PC-3 (cell line): ENCODE data around the gene NRDE2. TPM values are rescaled to one million over a fixed set of nuclear protein-coding genes. Genes with fewer than 3 reads are reported as not detected.

Experiments used
- ATAC-seq: fragments of 200-7000 bp; cut with Tn5 transposase; 2 replicates; pipeline ENCODE4 v1.9.1; 2020; ENCODE audit warnings: mild to moderate bottlenecking, moderate library complexity
- BruUV-seq: library from RNA; stranded (reverse); fragments of 400-500 nt; replicated peaks from 2 replicates; lab custom pipeline; 2021; lab: Mats Ljungman, UMichigan
- CTCF ChIA-PET: fragments of 300-600 bp; sonication (Branson Sonifier 250); formaldehyde crosslinking; loops from one replicate; lab custom pipeline; 2022; ENCODE audit warnings: antibody characterized with exemption; lab: Charles Lee
- POLR2A ChIA-PET: fragments of 300-600 bp; sonication (Branson Sonifier 250); formaldehyde crosslinking; loops from one replicate; lab custom pipeline; 2022; ENCODE audit warnings: antibody characterized with exemption; ENCODE audit not compliant: unreplicated experiment; lab: Charles Lee
- DNase-seq: peaks from one replicate; pipeline ENCODE4 v3.0.0-alpha.2; 2015
- H2AFZ ChIP-seq: fragments of 300-600 bp; sonication (generic); 2 replicates; pipeline ENCODE4 v1.6.0; 2016; ENCODE audit warnings: antibody characterized with exemption, low read length
- H3F3A ChIP-seq: fragments of 300-600 bp; sonication (generic); one replicate; pipeline ENCODE4 v1.6.0; 2017; ENCODE audit warnings: antibody characterized with exemption, low read length, control low read depth, mild to moderate bottlenecking; ENCODE audit not compliant: unreplicated experiment
- H3K27ac ChIP-seq: fragments of 300-600 bp; sonication (generic); 2 replicates; pipeline ENCODE4 v1.5.1; 2016; ENCODE audit warnings: mild to moderate bottlenecking, low read length
- H3K27me3 ChIP-seq: fragments of 300-600 bp; sonication (generic); 2 replicates; pipeline ENCODE4 v1.6.1; 2016; ENCODE audit warnings: low read length, mixed read lengths
- H3K36me3 ChIP-seq: fragments of 300-600 bp; sonication (generic); 2 replicates; pipeline ENCODE4 v1.6.1; 2016; ENCODE audit warnings: low read depth, mixed run types, low read length, mixed read lengths
- H3K4me1 ChIP-seq: fragments of 300-600 bp; sonication (generic); 2 replicates; pipeline ENCODE4 v1.5.1; 2016; ENCODE audit warnings: low read length; ENCODE audit not compliant: insufficient read depth
- H3K4me2 ChIP-seq: fragments of 300-600 bp; sonication (generic); 2 replicates; pipeline ENCODE4 v1.6.0; 2016; ENCODE audit warnings: low read length
- H3K4me3 ChIP-seq: fragments of 300-600 bp; sonication (generic); 2 replicates; pipeline ENCODE4 v1.5.1; 2016; ENCODE audit warnings: mild to moderate bottlenecking, low read length, mixed read lengths
- H3K79me2 ChIP-seq: fragments of 300-600 bp; sonication (generic); 2 replicates; pipeline ENCODE4 v1.6.1; 2017; ENCODE audit warnings: low read length, mixed read lengths
- H3K9ac ChIP-seq: fragments of 300-600 bp; sonication (generic); 2 replicates; pipeline ENCODE4 v1.6.0; 2016; ENCODE audit warnings: mild to moderate bottlenecking, low read length
- H3K9me2 ChIP-seq: fragments of 300-600 bp; sonication (generic); replicated peaks from 2 replicates; pipeline ENCODE4 v1.6.1; 2016; ENCODE audit warnings: mixed run types, low read length, mixed read lengths
- H3K9me3 ChIP-seq: fragments of 300-600 bp; sonication (generic); 2 replicates; pipeline ENCODE4 v1.6.1; 2016; ENCODE audit warnings: low read length, mixed read lengths
- H4K20me1 ChIP-seq: fragments of 300-600 bp; sonication (generic); 2 replicates; pipeline ENCODE4 v1.6.1; 2016; ENCODE audit warnings: low read length, mixed read lengths
- CTCF ChIP-seq: fragments of 300-600 bp; sonication (generic); conservative IDR thresholded peaks from 2 replicates; pipeline ENCODE4 v1.5.1; 2017; ENCODE audit warnings: antibody characterized with exemption, low read depth, mild to moderate bottlenecking, low read length
- EZH2 ChIP-seq: fragments of 300-600 bp; sonication (generic); IDR thresholded peaks from one replicate; pipeline ENCODE4 v1.6.1; 2017; ENCODE audit warnings: antibody characterized with exemption, mild to moderate bottlenecking, low read length; ENCODE audit not compliant: unreplicated experiment
- EZH2phosphoT487 ChIP-seq: fragments of 300-600 bp; sonication (generic); IDR thresholded peaks from 2 replicates; pipeline ENCODE4 v1.6.1; 2018; ENCODE audit warnings: mild to moderate bottlenecking, antibody characterized with exemption, low read length, borderline replicate concordance
- intact Hi-C: fragments of 100-400 bp; cut with micrococcal nuclease; formaldehyde crosslinking; loops from 2 replicates; pipeline ENCODE4 v1.9.0; 2023
- total RNA-seq: library from RNA; depleted of rRNA; stranded (reverse); fragments of >200 nt; gene quantifications from 2 replicates; pipeline ENCODE4 v1.2.3, GENCODE V29; 2014

The NRDE2 gene
- total RNA-seq, 1 experiment from 2014 or later: 18.3 TPM

- Histone ChIP-seq H3F3A (no peaks in the 10 kb centered on the region), H3K4me2 (no peak overlapping the region), H3K9me3 (no peaks in the 10 kb centered on the region), H2AFZ (no peak overlapping the region), H3K36me3 (no peaks in the 10 kb centered on the region), H3K27me3 (peaks cover 34% of the 10 kb centered on the region), H3K4me3 (no peak overlapping the region), H3K9ac (no peak overlapping the region), H3K4me1 (no peaks in the 10 kb centered on the region), H4K20me1 (no peaks in the 10 kb centered on the region), H3K27ac (no peak overlapping the region), H3K79me2 (no peaks in the 10 kb centered on the region), H3K9me2 (no peaks in the 10 kb centered on the region)
- POLR2A ChIA-PET: no interaction called here
- TF ChIP-seq CTCF (no peak), EZH2phosphoT487 (no peak), EZH2 (no peak)
- no peak for ATAC-seq
- no TSS peak for BruUV-seq
- no peak for DNase-seq
- intact Hi-C loops: no loop called here
- CTCF ChIA-PET: no interaction called here
Measured at GRCh38 chr14:90358359-90358758, 26.6 kb upstream of the NRDE2 start.

GRCh38 chr14:90356925-90357324 lies 25.2 kb upstream of the NRDE2 start:
- no TSS peak for BruUV-seq
- POLR2A ChIA-PET: no interaction called here
- TF ChIP-seq EZH2: no peak
- TF ChIP-seq CTCF: no peak
- no peak for TF ChIP-seq EZH2phosphoT487
- no peaks in the 10 kb centered on the region for H3K79me2 ChIP-seq
- no peaks in the 10 kb centered on the region for H3F3A ChIP-seq
- H2AFZ ChIP-seq: no peak overlapping the region
- H3K27ac ChIP-seq: no peak overlapping the region
- intact Hi-C loops: no loop called here
- no peaks in the 10 kb centered on the region for H3K4me1 ChIP-seq
- H3K9ac ChIP-seq: no peak overlapping the region
- DNase-seq: no peak
- peaks cover 24% of the 10 kb centered on the region for H3K27me3 ChIP-seq
- no peak for ATAC-seq
- no peaks in the 10 kb centered on the region for H3K36me3 ChIP-seq
- H3K9me2 ChIP-seq: no peaks in the 10 kb centered on the region
- no peak overlapping the region for H3K4me3 ChIP-seq
- no peak overlapping the region for H3K4me2 ChIP-seq
- no peaks in the 10 kb centered on the region for H4K20me1 ChIP-seq
- CTCF ChIA-PET: interaction anchor here (0.6 kb wide), 1 partner anchor 32 kb away, joined by 3 read pairs; no protein-coding TSS in a partner anchor
- H3K9me3 ChIP-seq: no peaks in the 10 kb centered on the region

GRCh38 chr14:90355540-90356518 lies 24.1 kb upstream of the NRDE2 start:
- Histone ChIP-seq H4K20me1 (no peaks in the 10 kb centered on the region), H3K9me2 (no peaks in the 10 kb centered on the region), H3K79me2 (no peaks in the 10 kb centered on the region), H3K27ac (no peak overlapping the region), H2AFZ (no peak overlapping the region), H3K4me1 (no peaks in the 10 kb centered on the region), H3F3A (no peaks in the 10 kb centered on the region), H3K9me3 (no peaks in the 10 kb centered on the region), H3K36me3 (no peaks in the 10 kb centered on the region), H3K4me2 (no peak overlapping the region), H3K4me3 (no peak overlapping the region), H3K9ac (no peak overlapping the region), H3K27me3 (peaks cover 19% of the 10 kb centered on the region)
- TF ChIP-seq EZH2phosphoT487 (no peak), CTCF (no peak), EZH2 (no peak)
- BruUV-seq: no TSS peak
- ChIA-PET CTCF (interaction anchor here (0.6 kb wide), 1 partner anchor 33 kb away, joined by 3 read pairs; no protein-coding TSS in a partner anchor), POLR2A (interaction anchor here (0.6 kb wide), 1 partner anchor 273 kb away, joined by 3 read pairs; no protein-coding TSS in a partner anchor)
- intact Hi-C loops: no loop called here
- DNase-seq: no peak
- peak; percentile 42; the same call in 1 of the 2 replicates for ATAC-seq
